ENCODE measurements around the gene SH3BGRL2. TPM values are rescaled to one million over a fixed set of nuclear protein-coding genes. Genes with fewer than 3 reads are reported as not detected.

The SH3BGRL2 gene
- total RNA-seq, 1 donor from 2014 or later: 40.0 TPM

DNA sequence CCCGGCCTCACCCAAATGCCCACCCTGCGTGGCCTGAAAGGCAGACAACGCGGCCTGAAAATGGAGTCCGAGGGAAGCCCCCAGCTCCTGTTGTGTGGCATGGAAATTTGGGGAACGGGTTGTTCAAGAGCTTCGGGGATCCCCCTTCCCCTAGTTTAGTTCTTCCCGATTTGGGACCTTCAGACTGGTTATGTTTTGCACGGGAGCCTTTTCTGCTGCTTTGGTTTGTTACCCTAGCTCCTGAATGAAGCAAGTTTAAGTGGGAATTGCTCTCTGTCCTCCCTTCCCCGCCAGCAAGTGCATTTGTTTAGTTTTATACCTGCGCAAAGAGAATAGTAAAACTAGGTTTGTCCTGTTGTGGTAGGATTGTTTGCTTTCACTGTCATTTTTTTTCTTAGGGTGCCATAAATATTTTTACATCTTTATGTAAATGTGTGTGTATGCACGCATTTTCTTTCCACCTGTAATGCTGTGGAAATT lies 604 bp downstream of the SH3BGRL2 start:
- DNase-seq (ENCODE audit: extremely low spot score, unreplicated experiment): no peak

DNA sequence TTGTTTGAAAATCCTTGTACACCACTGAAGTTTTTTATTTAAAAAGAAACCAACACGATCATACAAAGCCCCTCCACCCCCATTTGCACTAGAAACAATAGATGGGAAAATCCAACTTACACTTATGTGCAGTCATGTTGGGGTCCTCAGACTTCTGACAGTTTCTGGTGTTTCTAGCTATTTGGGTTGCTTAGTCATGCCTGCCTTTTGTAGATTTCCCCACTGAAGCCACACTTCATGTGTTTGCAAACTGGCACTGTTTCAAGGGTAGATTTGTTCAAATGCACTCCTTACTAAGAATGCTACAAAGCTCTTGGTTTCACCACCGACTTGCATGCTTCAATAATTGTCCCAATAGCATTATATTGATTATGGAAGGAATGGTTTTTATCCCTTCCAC lies 1.5 kb downstream of the SH3BGRL2 start:
- DNase-seq (ENCODE audit: extremely low spot score, unreplicated experiment): no peak
- H3K9me3 Mint-ChIP-seq: no peaks in the 10 kb centered on the region
- H3K4me3 Mint-ChIP-seq: peak overlapping the region; percentile 95
- TF ChIP-seq, protein P1, sequence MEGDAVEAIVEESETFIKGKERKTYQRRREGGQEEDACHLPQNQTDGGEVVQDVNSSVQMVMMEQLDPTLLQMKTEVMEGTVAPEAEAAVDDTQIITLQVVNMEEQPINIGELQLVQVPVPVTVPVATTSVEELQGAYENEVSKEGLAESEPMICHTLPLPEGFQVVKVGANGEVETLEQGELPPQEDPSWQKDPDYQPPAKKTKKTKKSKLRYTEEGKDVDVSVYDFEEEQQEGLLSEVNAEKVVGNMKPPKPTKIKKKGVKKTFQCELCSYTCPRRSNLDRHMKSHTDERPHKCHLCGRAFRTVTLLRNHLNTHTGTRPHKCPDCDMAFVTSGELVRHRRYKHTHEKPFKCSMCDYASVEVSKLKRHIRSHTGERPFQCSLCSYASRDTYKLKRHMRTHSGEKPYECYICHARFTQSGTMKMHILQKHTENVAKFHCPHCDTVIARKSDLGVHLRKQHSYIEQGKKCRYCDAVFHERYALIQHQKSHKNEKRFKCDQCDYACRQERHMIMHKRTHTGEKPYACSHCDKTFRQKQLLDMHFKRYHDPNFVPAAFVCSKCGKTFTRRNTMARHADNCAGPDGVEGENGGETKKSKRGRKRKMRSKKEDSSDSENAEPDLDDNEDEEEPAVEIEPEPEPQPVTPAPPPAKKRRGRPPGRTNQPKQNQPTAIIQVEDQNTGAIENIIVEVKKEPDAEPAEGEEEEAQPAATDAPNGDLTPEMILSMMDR (conservative IDR thresholded peaks at IDR 0.05): no peak
- peaks cover 37% of the 10 kb centered on the region for H3K4me1 Mint-ChIP-seq (ENCODE audit: unreplicated experiment)
- H3K36me3 Mint-ChIP-seq: peaks cover 10% of the 10 kb centered on the region
- no peaks in the 10 kb centered on the region for H3K27me3 Mint-ChIP-seq
- H3K27ac Mint-ChIP-seq: peak overlapping the region; percentile 94

More for the DNA sequence above, 604 bp downstream of the SH3BGRL2 start:
- peaks cover 10% of the 10 kb centered on the region for H3K36me3 Mint-ChIP-seq
- peaks cover 37% of the 10 kb centered on the region for H3K4me1 Mint-ChIP-seq (ENCODE audit: unreplicated experiment)
- TF ChIP-seq, protein P1 (conservative IDR thresholded peaks at IDR 0.05): no peak
- peak overlapping the region; percentile 94 for H3K27ac Mint-ChIP-seq
- no peaks in the 10 kb centered on the region for H3K9me3 Mint-ChIP-seq
- H3K27me3 Mint-ChIP-seq: no peaks in the 10 kb centered on the region
- H3K4me3 Mint-ChIP-seq: peak overlapping the region; percentile 95

DNA sequence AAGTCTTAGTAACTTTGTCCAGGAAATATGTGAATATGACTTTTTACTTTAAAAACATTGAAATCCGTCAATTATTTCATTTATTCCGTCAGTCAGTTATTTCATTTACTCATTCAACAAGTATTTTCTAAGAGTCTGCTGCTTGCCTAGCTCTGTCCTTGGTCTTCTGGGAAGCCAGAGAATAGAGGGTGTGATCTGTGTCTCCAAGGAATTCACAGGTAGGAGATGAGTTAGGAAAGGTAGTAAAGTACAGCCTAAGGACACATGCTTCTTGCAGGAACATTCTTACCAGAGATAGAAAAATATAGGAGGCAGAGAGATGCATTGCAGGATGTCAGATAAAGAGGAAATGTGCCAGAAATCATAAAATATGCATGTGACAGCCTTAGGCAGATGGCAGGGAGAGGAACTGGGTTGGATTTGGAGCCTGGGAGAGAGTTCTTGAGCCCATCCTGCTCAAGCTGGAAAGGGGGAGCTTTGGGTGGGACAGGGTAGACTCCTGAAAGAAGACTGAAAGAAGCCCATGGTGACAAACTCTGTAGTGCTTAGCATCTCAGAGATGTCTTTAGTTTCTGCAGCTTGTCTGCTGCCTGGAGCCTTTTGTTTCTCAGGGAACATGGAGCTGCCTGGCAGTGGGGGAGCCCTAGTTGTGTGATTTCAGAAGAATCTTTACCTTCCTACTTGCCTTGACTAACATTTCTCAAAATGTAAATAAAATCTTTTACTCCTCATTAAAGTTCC lies 3.5 kb downstream of the SH3BGRL2 start:
- Mint-ChIP-seq H3K4me3 (peak overlapping the region; percentile 74), H3K36me3 (peaks cover 14% of the 10 kb centered on the region), H3K27me3 (no peaks in the 10 kb centered on the region), H3K4me1 (ENCODE audit: unreplicated experiment) (peaks cover 27% of the 10 kb centered on the region), H3K27ac (peak overlapping the region; percentile 22), H3K9me3 (no peaks in the 10 kb centered on the region)
- TF ChIP-seq, protein P1 (conservative IDR thresholded peaks at IDR 0.05): no peak
- no peak for DNase-seq (ENCODE audit: extremely low spot score, unreplicated experiment)

DNA sequence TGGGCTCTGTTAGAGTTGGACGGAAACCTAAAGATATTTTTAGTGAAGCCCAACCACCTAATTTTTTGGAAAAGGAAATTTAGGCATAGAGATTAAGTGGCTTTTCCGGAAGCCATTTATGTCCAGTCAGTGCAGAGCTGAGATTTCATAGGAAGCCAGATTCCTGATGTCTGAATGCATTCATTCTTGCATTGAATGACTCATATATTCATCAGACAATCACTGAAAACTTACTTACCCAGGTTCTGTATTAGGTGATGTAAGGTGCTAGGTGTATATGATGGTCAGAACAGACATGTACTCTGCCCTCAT lies 4.1 kb downstream of the SH3BGRL2 start:
- TF ChIP-seq, protein P1 (conservative IDR thresholded peaks at IDR 0.05): no peak
- no peak for DNase-seq (ENCODE audit: extremely low spot score, unreplicated experiment)
- Mint-ChIP-seq H3K27me3 (no peaks in the 10 kb centered on the region), H3K9me3 (no peaks in the 10 kb centered on the region), H3K4me1 (ENCODE audit: unreplicated experiment) (peaks cover 32% of the 10 kb centered on the region), H3K4me3 (peak overlapping the region; percentile 27), H3K27ac (peak overlapping the region; percentile 18), H3K36me3 (peaks cover 13% of the 10 kb centered on the region)

DNA sequence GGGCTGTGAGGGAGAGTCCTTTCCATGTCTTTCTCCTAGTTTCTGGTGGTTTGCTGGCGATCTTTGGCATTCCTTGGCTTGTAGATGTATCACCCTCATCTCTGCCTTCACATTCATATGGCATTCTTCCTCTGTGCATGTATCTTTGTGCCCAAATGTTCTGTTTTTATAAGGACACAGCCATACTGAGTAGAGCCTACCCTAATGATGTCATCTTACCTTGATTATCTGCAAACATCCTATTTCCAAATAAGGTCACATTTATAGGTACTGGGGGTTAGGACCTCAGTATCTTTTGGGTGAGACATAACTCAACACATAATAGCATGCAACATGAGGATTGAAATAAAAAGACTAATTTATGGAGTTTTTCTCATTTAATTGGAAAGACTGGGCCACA lies 5.5 kb downstream of the SH3BGRL2 start:
- H3K27ac Mint-ChIP-seq: no peak overlapping the region
- DNase-seq (ENCODE audit: extremely low spot score, unreplicated experiment): no peak
- no peaks in the 10 kb centered on the region for H3K9me3 Mint-ChIP-seq
- TF ChIP-seq, protein P1 (conservative IDR thresholded peaks at IDR 0.05): no peak
- H3K4me3 Mint-ChIP-seq: no peak overlapping the region
- peaks cover 33% of the 10 kb centered on the region for H3K4me1 Mint-ChIP-seq (ENCODE audit: unreplicated experiment)
- peaks cover 13% of the 10 kb centered on the region for H3K36me3 Mint-ChIP-seq
- no peaks in the 10 kb centered on the region for H3K27me3 Mint-ChIP-seq

Data from type B pancreatic cell (in vitro differentiated cells).